Testis (tissue), 3 donors: ENCODE data around the gene GMDS. TPM values are rescaled to one million over a fixed set of nuclear protein-coding genes. Genes with fewer than 3 reads are reported as not detected.

Experiments
- DNase-seq: peaks from one replicate; pipeline ENCODE4 v3.0.0-alpha.2; 2019
- H3K27ac ChIP-seq, 2 donors: fragments of 200-600 bp; sonication (generic); one replicate each; pipeline ENCODE4 v1.5.1; 2019
- H3K27me3 ChIP-seq: fragments of 200-600 bp; sonication (generic); one replicate; pipeline ENCODE4 v1.5.1; 2019
- H3K36me3 ChIP-seq: fragments of 200-600 bp; sonication (generic); one replicate; pipeline ENCODE4 v1.5.1; 2017; ENCODE audit warnings: low read depth; ENCODE audit errors: missing control alignments
- H3K4me1 ChIP-seq: fragments of 200-600 bp; sonication (generic); one replicate; pipeline ENCODE4 v1.5.1; 2019
- H3K4me3 ChIP-seq, 2 donors: fragments of 200-600 bp; sonication (generic); one replicate each; pipeline ENCODE4 v1.5.1; 2017 to 2019
- H3K9me3 ChIP-seq: fragments of 200-600 bp; sonication (generic); one replicate; pipeline ENCODE4 v1.5.1; 2017
- POLR2A ChIP-seq: fragments of 450-650 bp; IDR thresholded peaks from one replicate; pipeline ENCODE4 v1.6.1; 2017; ENCODE audit warnings: antibody characterized with exemption, mild to moderate bottlenecking, moderate library complexity
- WGBS, 2 donors: methylation state at CpG; one replicate each; pipeline ENCODE4 v1.1.5; 2018; 5-methylcytosine and 5-hydroxymethylcytosine counted together
- intact Hi-C: fragments of 100-400 bp; cut with DNase I; formaldehyde crosslinking; loops from one replicate; pipeline ENCODE4 v1.15.1; 2023; ENCODE audit warnings: low total_unique reads
- polyA plus RNA-seq: library from polyadenylated mRNA; stranded (reverse); fragments of 350-450 nt; fragmentation: Illumina TruSeq; extraction: RNeasy Lipid Tissue Mini Kit (QIAGEN cat#74804); gene quantifications from one replicate; pipeline ENCODE4 v1.2.3, GENCODE V29; 2014; ENCODE audit warnings: low read depth, low replicate concordance; ENCODE audit not compliant: insufficient read depth
- total RNA-seq, 2 donors: library from RNA; depleted of rRNA; stranded (reverse); fragments of >200 nt; gene quantifications; one replicate each; pipeline ENCODE4 v1.2.3, GENCODE V29; 2016
- TF ChIP-seq, protein P1 (sequence below), 3 experiments: fragments of 450-650 bp in 2 of 3; fragments of 200-600 bp in 1 of 3; sonication (generic) in 1 of 3; IDR thresholded peaks; one replicate each; pipeline ENCODE4 v1.5.1; 2016 to 2019; ENCODE audit warnings: antibody characterized with exemption in 3 of 3, mild to moderate bottlenecking in 2 of 3, moderate library complexity in 1 of 3

GMDS gene
- total and polyA plus RNA-seq, 3 donors from 2014 or later = 19.6 to 31.1 (median 22.2) TPM

DNA sequence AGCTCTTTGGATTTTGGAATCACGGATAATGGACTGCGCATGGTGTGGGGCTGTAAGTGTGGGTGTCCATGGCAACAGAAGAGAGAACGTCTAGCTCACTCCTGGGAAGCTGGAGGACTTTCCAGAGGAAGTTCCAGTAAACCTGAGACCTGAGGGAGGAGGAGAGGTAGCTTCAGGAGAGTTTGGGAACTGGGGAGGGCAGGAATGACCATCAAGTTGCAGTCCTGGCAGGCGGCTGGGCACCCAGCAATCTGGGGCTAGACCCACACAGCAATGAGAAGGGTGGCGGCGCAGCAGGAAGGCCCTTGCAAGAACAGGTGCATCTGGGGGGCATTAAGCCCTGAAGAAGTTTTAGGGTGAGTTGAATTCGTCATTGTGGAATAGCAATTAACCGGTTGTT lies 539.8 kb downstream of the GMDS start:
- Histone ChIP-seq H3K9me3 (no peaks in the 10 kb centered on the region), H3K4me3 (no peak overlapping the region), H3K4me1 (peaks cover 6% of the 10 kb centered on the region), H3K36me3 (no peaks in the 10 kb centered on the region), H3K27ac (no peak overlapping the region), H3K27me3 (no peaks in the 10 kb centered on the region)
- TF ChIP-seq POLR2A = no peak
- TF ChIP-seq, protein P1, sequence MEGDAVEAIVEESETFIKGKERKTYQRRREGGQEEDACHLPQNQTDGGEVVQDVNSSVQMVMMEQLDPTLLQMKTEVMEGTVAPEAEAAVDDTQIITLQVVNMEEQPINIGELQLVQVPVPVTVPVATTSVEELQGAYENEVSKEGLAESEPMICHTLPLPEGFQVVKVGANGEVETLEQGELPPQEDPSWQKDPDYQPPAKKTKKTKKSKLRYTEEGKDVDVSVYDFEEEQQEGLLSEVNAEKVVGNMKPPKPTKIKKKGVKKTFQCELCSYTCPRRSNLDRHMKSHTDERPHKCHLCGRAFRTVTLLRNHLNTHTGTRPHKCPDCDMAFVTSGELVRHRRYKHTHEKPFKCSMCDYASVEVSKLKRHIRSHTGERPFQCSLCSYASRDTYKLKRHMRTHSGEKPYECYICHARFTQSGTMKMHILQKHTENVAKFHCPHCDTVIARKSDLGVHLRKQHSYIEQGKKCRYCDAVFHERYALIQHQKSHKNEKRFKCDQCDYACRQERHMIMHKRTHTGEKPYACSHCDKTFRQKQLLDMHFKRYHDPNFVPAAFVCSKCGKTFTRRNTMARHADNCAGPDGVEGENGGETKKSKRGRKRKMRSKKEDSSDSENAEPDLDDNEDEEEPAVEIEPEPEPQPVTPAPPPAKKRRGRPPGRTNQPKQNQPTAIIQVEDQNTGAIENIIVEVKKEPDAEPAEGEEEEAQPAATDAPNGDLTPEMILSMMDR (IDR thresholded peaks at IDR 0.05) = no peak
- DNase-seq = no peak
- WGBS, 2 donors = 93% methylated on average over 8 of the region's 8 CpGs
- intact Hi-C loops = no loop called here

DNA sequence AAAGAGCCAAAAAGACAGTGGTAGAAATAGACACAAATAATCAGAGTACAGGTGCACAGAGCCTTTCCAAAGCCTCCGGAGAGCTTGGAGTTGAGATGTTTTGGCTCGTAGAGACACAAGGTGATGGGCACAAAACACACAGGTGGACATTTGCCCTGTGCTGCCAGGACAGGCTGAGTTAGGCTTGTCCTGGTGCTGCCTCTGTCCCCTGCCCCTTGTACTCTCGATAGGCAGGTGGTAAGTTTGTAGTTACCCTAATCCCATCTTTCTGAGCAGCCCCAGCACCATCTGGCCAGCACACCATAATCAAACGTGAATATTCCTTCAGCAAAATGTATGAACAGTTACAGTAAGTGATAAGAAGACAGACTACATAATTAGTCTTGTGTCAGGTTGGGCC lies 540.2 kb downstream of the GMDS start:
- Histone ChIP-seq H3K9me3 (no peaks in the 10 kb centered on the region), H3K4me3 (no peak overlapping the region), H3K27me3 (no peaks in the 10 kb centered on the region), H3K27ac (no peak overlapping the region), H3K36me3 (no peaks in the 10 kb centered on the region), H3K4me1 (peaks cover 6% of the 10 kb centered on the region)
- WGBS, 2 donors = 95 to 96% methylated on average over 4 of the region's 4 CpGs
- no peak for TF ChIP-seq POLR2A
- TF ChIP-seq, protein P1 (IDR thresholded peaks at IDR 0.05) = no peak
- intact Hi-C loops = no loop called here
- DNase-seq = no peak

DNA sequence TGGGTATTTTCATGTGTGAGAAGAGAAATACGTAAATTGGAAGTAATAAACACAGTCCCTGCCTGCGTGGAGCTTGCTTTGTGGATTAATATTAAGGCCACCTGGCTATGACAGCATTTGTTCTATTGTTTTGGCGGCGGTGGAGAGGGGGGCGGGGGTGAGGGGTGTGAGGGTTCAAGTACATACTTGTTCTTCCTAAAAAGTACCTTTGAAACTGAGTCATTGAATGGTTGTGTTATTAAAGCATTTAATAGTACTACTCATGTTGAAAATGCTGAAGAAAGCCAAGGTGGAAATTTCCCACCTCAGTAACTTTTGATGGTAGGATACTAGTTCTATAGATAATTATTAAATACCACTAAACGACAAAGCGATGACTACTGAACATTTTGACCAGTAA lies 540.7 kb downstream of the GMDS start:
- Histone ChIP-seq H3K4me3 (no peak overlapping the region), H3K9me3 (no peaks in the 10 kb centered on the region), H3K27me3 (no peaks in the 10 kb centered on the region), H3K27ac (no peak overlapping the region), H3K4me1 (peaks cover 6% of the 10 kb centered on the region), H3K36me3 (no peaks in the 10 kb centered on the region)
- WGBS, 2 donors = 76 to 95% methylated on average over 7 of the region's 7 CpGs
- no peak for TF ChIP-seq POLR2A
- TF ChIP-seq, protein P1 (IDR thresholded peaks at IDR 0.05) = no peak
- DNase-seq = no peak
- intact Hi-C loops = no loop called here

DNA sequence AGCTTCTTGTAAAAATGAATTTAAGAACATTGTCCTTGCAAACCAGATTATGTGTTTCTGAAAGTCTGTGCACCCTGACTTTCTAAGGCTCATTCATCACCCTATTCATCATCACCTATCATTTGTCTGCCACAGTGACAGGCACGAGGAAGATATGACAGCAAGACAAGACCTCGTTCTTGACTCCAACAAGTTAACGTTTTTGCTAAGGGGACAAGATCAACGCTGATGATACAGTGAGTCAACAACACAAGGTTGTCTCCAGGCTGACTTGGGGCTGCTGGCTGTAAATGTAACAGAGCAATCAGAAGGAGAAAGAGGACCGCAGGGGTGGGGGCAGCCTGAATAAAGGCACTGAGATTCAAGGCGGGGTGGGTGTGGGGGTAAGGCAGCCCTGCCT lies 541.5 kb downstream of the GMDS start:
- peaks cover 1% of the 10 kb centered on the region for H3K4me1 ChIP-seq
- no peak overlapping the region for H3K27ac ChIP-seq
- 74 to 82% methylated on average over 6 of the region's 6 CpGs for WGBS, 2 donors
- DNase-seq = no peak
- H3K36me3 ChIP-seq = no peaks in the 10 kb centered on the region
- no peak overlapping the region for H3K4me3 ChIP-seq
- no peaks in the 10 kb centered on the region for H3K27me3 ChIP-seq
- intact Hi-C loops = no loop called here
- H3K9me3 ChIP-seq = no peaks in the 10 kb centered on the region
- TF ChIP-seq, protein P1 (IDR thresholded peaks at IDR 0.05) = no peak
- no peak for TF ChIP-seq POLR2A

DNA sequence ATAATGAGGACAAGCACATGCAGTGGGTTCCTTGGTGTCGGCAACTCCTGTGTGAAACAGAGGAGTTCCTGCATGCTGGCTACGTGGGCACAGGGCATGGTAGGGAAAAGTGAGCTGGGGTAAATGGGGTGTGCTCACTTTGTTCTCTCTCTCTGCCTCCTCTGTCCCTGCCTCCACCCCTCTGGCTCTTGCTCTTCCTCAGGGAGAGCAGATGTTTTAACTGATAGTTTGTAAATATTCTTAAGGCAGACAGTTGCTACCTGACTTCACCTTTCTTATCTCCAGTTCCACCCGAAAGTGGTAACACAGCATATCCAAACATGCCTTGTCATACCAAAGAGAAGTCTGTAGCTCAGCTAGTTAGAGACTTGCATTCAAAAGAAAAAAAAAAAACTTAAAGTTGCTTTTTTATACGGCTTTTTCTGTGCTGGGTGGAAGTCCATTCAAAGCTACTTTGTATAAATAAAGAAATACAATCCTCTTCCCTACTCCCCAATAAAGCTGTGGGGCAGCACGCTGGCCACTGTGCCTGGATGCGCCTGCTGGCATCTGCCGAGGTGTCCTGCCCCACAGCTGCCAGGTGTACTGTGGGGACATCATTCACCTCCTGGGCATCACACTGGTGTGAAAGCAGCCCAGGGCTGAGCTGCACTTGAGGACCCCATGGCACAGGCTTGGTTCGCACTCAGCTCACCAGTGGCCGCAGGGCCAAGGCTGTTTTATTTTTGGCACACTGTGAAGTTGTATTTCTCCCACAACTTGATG lies 542.1 kb downstream of the GMDS start:
- H3K4me3 ChIP-seq = no peak overlapping the region
- no peaks in the 10 kb centered on the region for H3K36me3 ChIP-seq
- H3K27me3 ChIP-seq = no peaks in the 10 kb centered on the region
- H3K27ac ChIP-seq = no peak overlapping the region
- TF ChIP-seq, protein P1 (IDR thresholded peaks at IDR 0.05) = no peak
- no peak for TF ChIP-seq POLR2A
- DNase-seq = no peak
- no peaks in the 10 kb centered on the region for H3K9me3 ChIP-seq
- H3K4me1 ChIP-seq = no peaks in the 10 kb centered on the region
- intact Hi-C loops = no loop called here
- 82 to 83% methylated on average over 9 of the region's 9 CpGs for WGBS, 2 donors
